ENCODE results near the gene CELSR1.

The CELSR1 gene

GRCh38 chr22:46363611-46364321 is 173.7 kb downstream of the CELSR1 start:
- ChIA-PET CTCF (no interaction called here), POLR2A (ENCODE audit: low non-redundant PET) (no interaction called here)

GRCh38 chr22:46362934-46363515 is 174.4 kb downstream of the CELSR1 start:
- peak overlapping the region; percentile 46; the same call in 1 of the 2 replicates for H3K27ac ChIP-seq
- POLR2A ChIA-PET (ENCODE audit: low non-redundant PET), result no interaction called here
- CTCF ChIA-PET, result no interaction called here
- DNase-seq (ENCODE audit: low spot score), result no peak
- no peak for TF ChIP-seq CTCF (conservative IDR thresholded peaks at IDR 0.05; ENCODE audit: low read depth)

More at GRCh38 chr22:46363611-46364321, 173.7 kb downstream of the CELSR1 start:
- H3K27ac ChIP-seq, result peak overlapping the region; percentile 46; the same call in 1 of the 2 replicates
- no peak for TF ChIP-seq CTCF (conservative IDR thresholded peaks at IDR 0.05; ENCODE audit: low read depth)
- DNase-seq (ENCODE audit: low spot score), result no peak

GRCh38 chr22:46362203-46362933 is 175.1 kb downstream of the CELSR1 start:
- POLR2A ChIA-PET (ENCODE audit: low non-redundant PET), result no interaction called here
- no peak for DNase-seq (ENCODE audit: low spot score)
- CTCF ChIA-PET, result no interaction called here
- H3K27ac ChIP-seq, result peak overlapping the region; percentile 46
- TF ChIP-seq CTCF (conservative IDR thresholded peaks at IDR 0.05; ENCODE audit: low read depth), result no peak

- DNase-seq (ENCODE audit: low spot score), result no peak
- POLR2A ChIA-PET (ENCODE audit: low non-redundant PET), result no interaction called here
- TF ChIP-seq CTCF (conservative IDR thresholded peaks at IDR 0.05; ENCODE audit: low read depth), result no peak
- CTCF ChIA-PET, result no interaction called here
- peak overlapping the region; percentile 46 for H3K27ac ChIP-seq
Observed at GRCh38 chr22:46361826-46362202, 175.6 kb downstream of the CELSR1 start.

GRCh38 chr22:46360891-46361290 is 176.5 kb downstream of the CELSR1 start:
- H3K27ac ChIP-seq, result 0 out of 2 replicates have a peak overlapping the region, but pooled peaks have one; percentile 48
- TF ChIP-seq CTCF (conservative IDR thresholded peaks at IDR 0.05; ENCODE audit: low read depth), result no peak
- ChIA-PET CTCF (no interaction called here), POLR2A (ENCODE audit: low non-redundant PET) (no interaction called here)
- DNase-seq (ENCODE audit: low spot score), result no peak

- ChIA-PET POLR2A (ENCODE audit: low non-redundant PET) (no interaction called here), CTCF (no interaction called here)
- TF ChIP-seq CTCF (conservative IDR thresholded peaks at IDR 0.05; ENCODE audit: low read depth), result no peak
- no peak for DNase-seq (ENCODE audit: low spot score)
- peak overlapping the region; percentile 81 for H3K27ac ChIP-seq
Observed at GRCh38 chr22:46360097-46360496, 177.3 kb downstream of the CELSR1 start.
